Skin epidermis (tissue), 12 donors: Measurements from ENCODE around the gene BTN3A1.
"Not testable (repeated sequence)": the region's sequence is repeated elsewhere in the genome, so short reads cannot be mapped to it uniquely, and the experiment has no call there.

Experiments
- H3K27ac ChIP-seq, 21 experiments: fragments of 200-600 bp; sonication (generic) in 11 of 21; one replicate each; pipeline ENCODE4 v1.5.0; 2020; ENCODE audit warnings: mild to moderate bottlenecking in 3 of 21, inconsistent platforms in 2 of 21, moderate library complexity in 2 of 21
- H3K4me3 ChIP-seq, 7 experiments: fragments of 200-600 bp; sonication (generic) in 2 of 7; one replicate each; pipeline ENCODE4 v1.5.0; 2020; ENCODE audit warnings: inconsistent platforms in 2 of 7, mild to moderate bottlenecking in 2 of 7, moderate library complexity in 1 of 7

Gene BTN3A1

GRCh38 chr6:26401987-26402658 lies at the start of gene BTN3A1:
BTN3A1 (plus strand) TSS chr6:26402275; CDS start chr6:26405564, 3,289 bp downstream.
- Histone ChIP-seq H3K4me3 (peak within 1 kb of the TSS; percentile 38 to 65 (median 49)), H3K27ac (peak within 1 kb of the TSS in 20 of 21 experiments; percentile 23 to 92 (median 83))

- no peak overlapping the region for H3K4me3 ChIP-seq
- no peak overlapping the region for H3K27ac ChIP-seq
Observed at GRCh38 chr6:26352315-26352714, 49.8 kb upstream of the BTN3A1 start.

- H3K27ac ChIP-seq: no peak overlapping the region
- H3K4me3 ChIP-seq: no peak overlapping the region
Observed at GRCh38 chr6:26354162-26354561, 47.9 kb upstream of the BTN3A1 start.

- H3K27ac ChIP-seq: no peak overlapping the region
- no peak overlapping the region for H3K4me3 ChIP-seq
Observed at GRCh38 chr6:26355366-26355765, 46.7 kb upstream of the BTN3A1 start.

- H3K4me3 ChIP-seq, H3K27ac ChIP-seq: not testable (repeated sequence)
Observed at GRCh38 chr6:26357543-26357942, 44.5 kb upstream of the BTN3A1 start.

GRCh38 chr6:26358511-26358981 lies 43.5 kb upstream of the BTN3A1 start:
- Histone ChIP-seq H3K4me3 (no peak overlapping the region), H3K27ac (no peak overlapping the region)

- H3K4me3 ChIP-seq: no peak overlapping the region
- no peak overlapping the region for H3K27ac ChIP-seq
Observed at GRCh38 chr6:26359765-26360164, 42.3 kb upstream of the BTN3A1 start.

- peak overlapping the region in 4 of 21 experiments; percentile 24 to 72 (median 46) for H3K27ac ChIP-seq
Observed at GRCh38 chr6:26360451-26361416, 41.3 kb upstream of the BTN3A1 start.

GRCh38 chr6:26361544-26361943 lies 40.5 kb upstream of the BTN3A1 start:
- Histone ChIP-seq H3K27ac (peak overlapping the region in 3 of 21 experiments; percentile 24 to 72 (median 61)), H3K4me3 (no peak overlapping the region)

More at GRCh38 chr6:26360451-26361416, 41.3 kb upstream of the BTN3A1 start:
- no peak overlapping the region for H3K4me3 ChIP-seq

GRCh38 chr6:26362093-26362835 lies 39.8 kb upstream of the BTN3A1 start:
- H3K27ac ChIP-seq: peak overlapping the region in 1 of 21 experiments; percentile 94
- no peak overlapping the region for H3K4me3 ChIP-seq

- Histone ChIP-seq H3K4me3 (no peak overlapping the region), H3K27ac (peak overlapping the region in 1 of 21 experiments; percentile 94)
Observed at GRCh38 chr6:26362836-26363220, 39.2 kb upstream of the BTN3A1 start.

GRCh38 chr6:26363882-26364701 lies 38.0 kb upstream of the BTN3A1 start:
- peak overlapping the region in 20 of 21 experiments; percentile 46 to 94 (median 86) for H3K27ac ChIP-seq
- peak overlapping the region; percentile 45 to 61 (median 59) for H3K4me3 ChIP-seq

- Histone ChIP-seq H3K27ac (peak overlapping the region in 19 of 21 experiments; percentile 66 to 94 (median 87)), H3K4me3 (peak overlapping the region; percentile 45 to 61 (median 59))
Observed at GRCh38 chr6:26365633-26365995, 36.5 kb upstream of the BTN3A1 start.

GRCh38 chr6:26366504-26366903 lies 35.6 kb upstream of the BTN3A1 start:
- peak overlapping the region in 5 of 21 experiments; percentile 5 to 94 (median 92) for H3K27ac ChIP-seq
- H3K4me3 ChIP-seq: peak overlapping the region in 2 of 7 experiments; percentile 61

GRCh38 chr6:26367114-26367513 lies 35.0 kb upstream of the BTN3A1 start:
- Histone ChIP-seq H3K4me3 (peak overlapping the region in 1 of 7 experiments; percentile 61), H3K27ac (peak overlapping the region in 1 of 21 experiments; percentile 94)

- H3K27ac ChIP-seq, H3K4me3 ChIP-seq: not testable (repeated sequence)
Observed at GRCh38 chr6:26371813-26372212, 30.3 kb upstream of the BTN3A1 start.

- Histone ChIP-seq H3K27ac (peak overlapping the region in 2 of 21 experiments; percentile 34 to 66), H3K4me3 (no peak overlapping the region)
Observed at GRCh38 chr6:26372308-26373144, 29.5 kb upstream of the BTN3A1 start.

GRCh38 chr6:26375270-26375669 lies 26.8 kb upstream of the BTN3A1 start:
- H3K4me3 ChIP-seq: no peak overlapping the region
- no peak overlapping the region for H3K27ac ChIP-seq
